ENCODE results near the gene C1orf74.

Gene C1orf74

GRCh38 chr1:209749205-209749604, 35.2 kb downstream of the C1orf74 start:
- ChIA-PET POLR2A (no interaction called here), CTCF (interaction anchor here (2.2 kb wide), 1 partner anchor 183 kb away, joined by 6 read pairs; no protein-coding TSS in a partner anchor)
- DNase-seq (ENCODE audit: extremely low spot score), result no peak
- TF ChIP-seq LEF1 (IDR thresholded peaks at IDR 0.05; ENCODE audit: borderline replicate concordance) (no peak), L3MBTL2 (conservative IDR thresholded peaks at IDR 0.05) (no peak), FOXM1 (IDR thresholded peaks at IDR 0.05; ENCODE audit: borderline replicate concordance) (no peak), ARNT (IDR thresholded peaks at IDR 0.05) (no peak), BHLHE40 (IDR thresholded peaks at IDR 0.05; ENCODE audit: borderline replicate concordance) (no peak), ZNF384 (IDR thresholded peaks at IDR 0.05) (no peak), FOXK2 (IDR thresholded peaks at IDR 0.05) (no peak), PKNOX1 (IDR thresholded peaks at IDR 0.05) (no peak), TARDBP (IDR thresholded peaks at IDR 0.05) (no peak), SUZ12 (IDR thresholded peaks at IDR 0.05) (no peak), SP1 (IDR thresholded peaks at IDR 0.05) (no peak), HDGF (IDR thresholded peaks at IDR 0.05; ENCODE audit: borderline replicate concordance) (no peak), ELF4 (IDR thresholded peaks at IDR 0.05) (no peak), NFRKB (IDR thresholded peaks at IDR 0.05) (no peak), CTBP1 (IDR thresholded peaks at IDR 0.05; ENCODE audit: borderline replicate concordance) (no peak), FOXA1 (IDR thresholded peaks at IDR 0.05) (no peak)

- TF ChIP-seq FOXA1 (IDR thresholded peaks at IDR 0.05) (no peak), BHLHE40 (IDR thresholded peaks at IDR 0.05; ENCODE audit: borderline replicate concordance) (no peak), L3MBTL2 (conservative IDR thresholded peaks at IDR 0.05) (no peak), FOXM1 (IDR thresholded peaks at IDR 0.05; ENCODE audit: borderline replicate concordance) (no peak), FOXK2 (IDR thresholded peaks at IDR 0.05) (no peak), ELF4 (IDR thresholded peaks at IDR 0.05) (no peak), ZNF384 (IDR thresholded peaks at IDR 0.05) (no peak), NFRKB (IDR thresholded peaks at IDR 0.05) (no peak), SP1 (IDR thresholded peaks at IDR 0.05) (no peak), PKNOX1 (IDR thresholded peaks at IDR 0.05) (no peak)
- CTCF ChIA-PET, result interaction anchor here (0.6 to 2.2 kb wide), 4 partner anchors 12 to 183 kb away, joined by 4 to 7 read pairs (median 5); no protein-coding TSS in a partner anchor
- no peak for DNase-seq (ENCODE audit: extremely low spot score)
- POLR2A ChIA-PET, result interaction anchor here (1.1 kb wide), 1 partner anchor 36 kb away, joined by 4 read pairs; the partner anchor contains the start of gene C1orf74
Measured at GRCh38 chr1:209748620-209749019, 35.7 kb downstream of the C1orf74 start.

- POLR2A ChIA-PET, result interaction anchor here (1.1 kb wide), 1 partner anchor 37 kb away, joined by 4 read pairs; the partner anchor contains the start of gene C1orf74
- CTCF ChIA-PET, result interaction anchor here (0.5 to 2.2 kb wide), 4 partner anchors 12 to 1924 kb away, joined by 3 to 7 read pairs (median 4); no protein-coding TSS in a partner anchor
- peak; percentile 60 for TF ChIP-seq L3MBTL2 (conservative IDR thresholded peaks at IDR 0.05)
- no peak for TF ChIP-seq FOXK2 (IDR thresholded peaks at IDR 0.05)
- peak; percentile 93 for DNase-seq (ENCODE audit: extremely low spot score)
Measured at GRCh38 chr1:209747580-209748262, 36.6 kb downstream of the C1orf74 start.

- CTCF ChIA-PET, result no interaction called here
- no peak for DNase-seq (ENCODE audit: extremely low spot score)
- TF ChIP-seq NFRKB (IDR thresholded peaks at IDR 0.05), result no peak
- no peak for TF ChIP-seq TARDBP (IDR thresholded peaks at IDR 0.05)
- no peak for TF ChIP-seq SP1 (IDR thresholded peaks at IDR 0.05)
- TF ChIP-seq ELF4 (IDR thresholded peaks at IDR 0.05), result no peak
- POLR2A ChIA-PET, result no interaction called here
Measured at GRCh38 chr1:209746451-209747165, 37.8 kb downstream of the C1orf74 start.

GRCh38 chr1:209743145-209743482, 41.2 kb downstream of the C1orf74 start:
- ChIA-PET CTCF (no interaction called here), POLR2A (no interaction called here)
- TF ChIP-seq HDGF (IDR thresholded peaks at IDR 0.05; ENCODE audit: borderline replicate concordance), result no peak
- no peak for TF ChIP-seq ZNF384 (IDR thresholded peaks at IDR 0.05)
- no peak for DNase-seq (ENCODE audit: extremely low spot score)

- ChIA-PET POLR2A (no interaction called here), CTCF (no interaction called here)
- no peak for DNase-seq (ENCODE audit: extremely low spot score)
- no peak for TF ChIP-seq FOXK2 (IDR thresholded peaks at IDR 0.05)
- TF ChIP-seq LEF1 (IDR thresholded peaks at IDR 0.05; ENCODE audit: borderline replicate concordance), result no peak
- TF ChIP-seq CTBP1 (IDR thresholded peaks at IDR 0.05; ENCODE audit: borderline replicate concordance), result no peak
- no peak for TF ChIP-seq ELF4 (IDR thresholded peaks at IDR 0.05)
- no peak for TF ChIP-seq PKNOX1 (IDR thresholded peaks at IDR 0.05)
- no peak for TF ChIP-seq SUZ12 (IDR thresholded peaks at IDR 0.05)
- TF ChIP-seq ZNF384 (IDR thresholded peaks at IDR 0.05), result no peak
- no peak for TF ChIP-seq FOXA1 (IDR thresholded peaks at IDR 0.05)
Measured at GRCh38 chr1:209742409-209743144, 41.8 kb downstream of the C1orf74 start.
